G401 (cell line): ENCODE results near the gene CYP4F12. TPM values are rescaled to one million over a fixed set of nuclear protein-coding genes. Genes with fewer than 3 reads are reported as not detected.
"Not testable (repeated sequence)": the region's sequence is repeated elsewhere in the genome, so short reads cannot be mapped to it uniquely, and the experiment has no call there.

Experiments
- DNase-seq: peaks from one replicate; pipeline ENCODE4 v3.0.0-alpha.2; 2015; ENCODE audit warnings: low spot score
- in situ Hi-C: cut with HindIII; loops from 2 replicates; pipeline ENCODE4 v1.10.0; 2016; ENCODE audit warnings: low sequenced_read_pairs, mixed read lengths
- total RNA-seq: library from RNA; depleted of rRNA; stranded (reverse); fragments of >200 nt; shearing (Covaris generic); gene quantifications from 2 replicates; pipeline ENCODE4 v1.2.3, GENCODE V29; 2014

Gene CYP4F12
- total RNA-seq, 1 experiment from 2014 or later, result 5.3 TPM

GRCh38 chr19:15644066-15644741 lies 28.7 kb upstream of the CYP4F12 start:
- in situ Hi-C loops, result no loop called here
- no peak for DNase-seq

- in situ Hi-C loops, result no loop called here
- no peak for DNase-seq
Observed at GRCh38 chr19:15644816-15645215, 28.1 kb upstream of the CYP4F12 start.

GRCh38 chr19:15649526-15649925 lies 23.4 kb upstream of the CYP4F12 start:
- in situ Hi-C loops, result no loop called here
- no peak for DNase-seq

GRCh38 chr19:15650123-15650522 lies 22.8 kb upstream of the CYP4F12 start:
- in situ Hi-C loops, DNase-seq: not testable (repeated sequence)

- in situ Hi-C loops, result no loop called here
- no peak for DNase-seq
Observed at GRCh38 chr19:15651791-15652190, 21.1 kb upstream of the CYP4F12 start.

GRCh38 chr19:15652559-15653278 lies 20.2 kb upstream of the CYP4F12 start:
- in situ Hi-C loops, result no loop called here
- DNase-seq, result no peak

GRCh38 chr19:15656467-15656866 lies 16.4 kb upstream of the CYP4F12 start:
- in situ Hi-C loops, result no loop called here
- DNase-seq, result no peak

GRCh38 chr19:15663247-15663646 lies 9.6 kb upstream of the CYP4F12 start:
- in situ Hi-C loops, result no loop called here
- no peak for DNase-seq

GRCh38 chr19:15666186-15666585 lies 6.7 kb upstream of the CYP4F12 start:
- DNase-seq, result no peak
- in situ Hi-C loops, result no loop called here

- in situ Hi-C loops, result no loop called here
- DNase-seq, result no peak
Observed at GRCh38 chr19:15666883-15667282, 6.0 kb upstream of the CYP4F12 start.

GRCh38 chr19:15669440-15669839 lies 3.4 kb upstream of the CYP4F12 start:
- DNase-seq, result no peak
- in situ Hi-C loops, result no loop called here

- in situ Hi-C loops, result no loop called here
- no peak for DNase-seq
Observed at GRCh38 chr19:15669891-15670290, 3.0 kb upstream of the CYP4F12 start.

- in situ Hi-C loops, result no loop called here
- DNase-seq, result no peak
Observed at GRCh38 chr19:15671237-15671821, 1.6 kb upstream of the CYP4F12 start.

GRCh38 chr19:15671891-15672579 lies 852 bp upstream of the CYP4F12 start:
- DNase-seq, result no peak
- in situ Hi-C loops, result no loop called here

- in situ Hi-C loops, result no loop called here
- peak; percentile 3 for DNase-seq
Observed at GRCh38 chr19:15673176-15673654, 328 bp downstream of the CYP4F12 start.

GRCh38 chr19:15675560-15675959 lies 2.7 kb downstream of the CYP4F12 start:
- in situ Hi-C loops, result no loop called here
- DNase-seq, result no peak

- no peak for DNase-seq
- in situ Hi-C loops, result no loop called here
Observed at GRCh38 chr19:15679089-15679488, 6.2 kb downstream of the CYP4F12 start.

GRCh38 chr19:15679865-15680264 lies 7.0 kb downstream of the CYP4F12 start:
- DNase-seq, in situ Hi-C loops: not testable (repeated sequence)

GRCh38 chr19:15680478-15681322 lies 7.8 kb downstream of the CYP4F12 start:
- DNase-seq, result no peak
- in situ Hi-C loops, result no loop called here
